ENCODE results near the gene TMEM120B.
"Not testable (repeated sequence)": the region's sequence is repeated elsewhere in the genome, so short reads cannot be mapped to it uniquely, and the experiment has no call there.

The TMEM120B gene

GRCh38 chr12:121751034-121751433 is 38.5 kb downstream of the TMEM120B start:
- no peaks in the 10 kb centered on the region for H3K9me3 Mint-ChIP-seq
- no peak overlapping the region for H3K4me3 Mint-ChIP-seq
- no peaks in the 10 kb centered on the region for H3K27me3 Mint-ChIP-seq
- H3K4me1 Mint-ChIP-seq, result peaks cover 10% of the 10 kb centered on the region
- H3K36me3 Mint-ChIP-seq, result peaks cover 3% of the 10 kb centered on the region
- H3K27ac Mint-ChIP-seq, result no peak overlapping the region

DNA sequence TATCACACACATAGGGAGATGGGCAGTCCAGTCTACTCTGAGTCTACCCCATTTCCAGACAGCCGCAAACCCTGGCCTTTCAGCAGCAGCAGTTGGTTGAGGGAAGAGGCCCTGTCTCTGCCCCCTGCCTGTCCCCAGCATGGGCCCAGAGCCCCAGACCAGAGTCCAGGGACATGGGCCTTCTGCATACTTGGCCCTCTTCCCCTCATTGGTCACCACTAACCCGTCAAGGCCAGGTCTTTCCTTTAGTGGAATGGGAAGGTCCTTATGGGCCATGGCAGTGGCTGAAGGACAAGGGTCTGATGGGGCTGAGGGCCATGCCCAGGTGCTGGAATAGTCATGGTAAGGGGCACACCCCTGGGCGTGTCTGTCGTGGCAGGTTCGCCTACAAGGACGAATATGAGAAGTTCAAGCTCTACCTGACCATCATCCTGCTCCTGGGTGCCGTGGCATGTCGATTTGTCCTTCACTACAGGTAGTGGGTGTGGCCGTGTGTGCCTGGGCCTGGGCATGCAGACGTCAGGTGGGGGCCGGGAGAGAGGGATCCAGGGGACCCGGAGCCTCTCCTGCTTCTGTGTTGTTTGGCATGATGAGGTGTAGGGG is 39.3 kb downstream of the TMEM120B start:
- H3K27ac Mint-ChIP-seq, result no peak overlapping the region
- H3K36me3 Mint-ChIP-seq, result peaks cover 3% of the 10 kb centered on the region
- H3K9me3 Mint-ChIP-seq, result no peaks in the 10 kb centered on the region
- H3K4me1 Mint-ChIP-seq, result peaks cover 18% of the 10 kb centered on the region
- no peak overlapping the region for H3K4me3 Mint-ChIP-seq
- H3K27me3 Mint-ChIP-seq, result no peaks in the 10 kb centered on the region

- H3K27ac Mint-ChIP-seq, result no peak overlapping the region
- no peaks in the 10 kb centered on the region for H3K27me3 Mint-ChIP-seq
- peaks cover 14% of the 10 kb centered on the region for H3K4me1 Mint-ChIP-seq
- no peak overlapping the region for H3K4me3 Mint-ChIP-seq
- peaks cover 2% of the 10 kb centered on the region for H3K36me3 Mint-ChIP-seq
- H3K9me3 Mint-ChIP-seq, result no peaks in the 10 kb centered on the region
Observed at GRCh38 chr12:121753844-121754264, 41.3 kb downstream of the TMEM120B start.

DNA sequence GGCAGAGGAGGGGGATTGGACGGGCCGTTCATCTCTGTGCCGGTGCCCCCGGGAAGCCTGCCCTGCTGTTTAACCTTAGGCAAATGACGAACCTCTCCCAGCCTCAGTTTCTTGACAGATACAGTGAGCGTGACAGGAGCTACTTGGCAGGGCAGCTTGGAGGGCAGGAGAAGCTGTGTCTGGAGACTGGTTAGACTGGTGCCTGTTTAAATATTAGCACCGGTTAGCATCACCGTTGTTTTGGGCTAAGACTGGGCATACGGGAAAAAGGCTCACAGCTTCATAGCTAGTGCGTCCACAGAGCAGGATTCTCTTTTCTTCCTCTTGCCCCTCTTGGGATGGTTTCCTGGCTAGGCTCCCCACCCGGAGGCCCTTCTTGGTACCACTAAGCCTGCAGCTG is 42.3 kb downstream of the TMEM120B start:
- Mint-ChIP-seq H3K27me3 (no peaks in the 10 kb centered on the region), H3K4me1 (peaks cover 9% of the 10 kb centered on the region), H3K9me3 (no peaks in the 10 kb centered on the region), H3K36me3 (peaks cover 1% of the 10 kb centered on the region), H3K4me3 (no peak overlapping the region), H3K27ac (no peak overlapping the region)

DNA sequence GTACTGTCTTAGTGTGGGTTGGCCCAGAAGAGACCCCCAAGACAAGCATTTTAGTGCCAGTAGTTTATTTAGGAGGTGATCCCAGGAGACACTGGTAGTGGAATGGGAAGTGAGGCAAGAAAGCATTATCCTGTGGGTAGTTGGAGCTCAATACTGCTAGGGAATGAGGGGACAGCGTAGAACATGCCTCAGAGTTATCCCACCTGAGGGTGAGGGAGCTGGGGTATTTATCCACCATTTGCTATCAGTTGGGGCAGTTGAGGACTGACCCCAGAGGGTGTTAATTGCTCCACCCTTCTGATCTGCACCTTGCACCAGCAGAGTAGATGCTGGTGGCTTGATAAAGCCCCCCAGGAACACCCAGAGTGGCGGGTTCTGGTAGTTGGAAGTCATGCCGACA is 43.0 kb downstream of the TMEM120B start:
- Mint-ChIP-seq H3K4me3 (no peak overlapping the region), H3K27me3 (no peaks in the 10 kb centered on the region), H3K4me1 (peaks cover 9% of the 10 kb centered on the region), H3K36me3 (peaks cover 1% of the 10 kb centered on the region), H3K27ac (no peak overlapping the region), H3K9me3 (no peaks in the 10 kb centered on the region)

DNA sequence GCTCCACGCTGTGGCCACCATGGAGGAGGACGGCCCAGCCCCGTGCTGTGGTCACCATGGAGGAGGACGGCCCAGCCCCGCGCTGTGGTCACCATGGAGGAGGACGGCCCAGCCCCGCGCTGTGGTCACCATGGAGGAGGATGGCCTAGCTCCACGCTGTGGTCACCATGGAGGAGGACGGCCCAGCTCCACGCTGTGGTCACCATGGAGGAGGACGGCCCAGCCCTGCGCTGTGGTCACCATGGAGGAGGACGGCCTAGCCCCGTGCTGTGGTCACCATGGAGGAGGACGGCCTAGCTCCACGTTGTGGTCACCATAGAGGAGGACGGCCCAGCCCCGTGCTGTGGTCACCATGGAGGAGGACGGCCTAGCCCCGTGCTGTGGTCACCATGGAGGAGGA is 46.0 kb downstream of the TMEM120B start:
- H3K27me3 Mint-ChIP-seq, H3K4me3 Mint-ChIP-seq, H3K9me3 Mint-ChIP-seq, H3K27ac Mint-ChIP-seq, H3K4me1 Mint-ChIP-seq, H3K36me3 Mint-ChIP-seq: not testable (repeated sequence)

DNA sequence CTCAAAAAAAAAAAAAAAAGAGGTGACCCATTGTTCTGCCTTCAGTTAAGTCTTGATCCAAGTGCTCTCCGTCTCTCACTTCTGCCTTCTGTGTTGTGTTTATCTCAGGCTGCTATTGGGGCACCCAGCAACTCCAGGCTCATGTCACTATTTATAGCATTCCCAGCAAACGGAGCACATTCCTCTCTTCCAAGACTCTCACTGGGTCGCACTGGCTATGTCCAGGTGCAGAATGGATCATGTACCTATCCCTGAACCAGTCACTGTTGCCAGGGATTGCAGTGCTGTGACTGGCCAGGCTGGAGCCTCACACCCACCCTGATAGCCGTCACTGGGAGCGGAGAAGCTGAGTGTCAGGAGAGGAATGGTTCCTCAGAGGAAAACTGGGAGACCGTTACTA is 49.7 kb downstream of the TMEM120B start:
- Mint-ChIP-seq H3K9me3 (no peaks in the 10 kb centered on the region), H3K27me3 (no peaks in the 10 kb centered on the region), H3K27ac (no peak overlapping the region), H3K36me3 (peaks cover 3% of the 10 kb centered on the region), H3K4me1 (no peaks in the 10 kb centered on the region), H3K4me3 (no peak overlapping the region)

- no peaks in the 10 kb centered on the region for H3K27me3 Mint-ChIP-seq
- peaks cover 3% of the 10 kb centered on the region for H3K36me3 Mint-ChIP-seq
- H3K4me1 Mint-ChIP-seq, result no peaks in the 10 kb centered on the region
- H3K4me3 Mint-ChIP-seq, result no peak overlapping the region
- no peaks in the 10 kb centered on the region for H3K9me3 Mint-ChIP-seq
- no peak overlapping the region for H3K27ac Mint-ChIP-seq
Observed at GRCh38 chr12:121764808-121765207, 52.3 kb downstream of the TMEM120B start.

DNA sequence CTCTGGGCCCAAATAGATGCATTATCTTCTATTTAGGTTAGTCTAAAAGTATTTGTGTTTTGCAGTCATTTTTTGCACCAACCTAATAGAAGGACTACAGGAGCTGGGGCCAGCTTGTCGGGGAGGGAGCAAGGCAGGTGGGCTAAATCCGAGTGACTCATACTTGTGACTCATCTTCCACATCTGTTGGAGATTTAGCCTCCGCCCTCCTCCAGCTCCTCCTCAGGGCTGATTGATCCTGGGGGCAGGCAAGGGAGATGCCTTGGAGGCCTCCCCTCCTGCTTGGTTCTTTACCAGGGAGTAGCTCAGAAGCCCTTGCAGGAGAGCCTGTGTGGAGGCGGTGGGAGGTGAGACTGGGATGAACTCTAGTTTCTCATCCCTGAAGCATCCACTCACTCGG is 53.0 kb downstream of the TMEM120B start:
- peaks cover 3% of the 10 kb centered on the region for H3K36me3 Mint-ChIP-seq
- H3K27me3 Mint-ChIP-seq, result no peaks in the 10 kb centered on the region
- no peak overlapping the region for H3K4me3 Mint-ChIP-seq
- no peak overlapping the region for H3K27ac Mint-ChIP-seq
- H3K9me3 Mint-ChIP-seq, result no peaks in the 10 kb centered on the region
- no peaks in the 10 kb centered on the region for H3K4me1 Mint-ChIP-seq

- no peak overlapping the region for H3K27ac Mint-ChIP-seq
- H3K36me3 Mint-ChIP-seq, result peaks cover 3% of the 10 kb centered on the region
- no peaks in the 10 kb centered on the region for H3K9me3 Mint-ChIP-seq
- H3K27me3 Mint-ChIP-seq, result no peaks in the 10 kb centered on the region
- no peak overlapping the region for H3K4me3 Mint-ChIP-seq
- no peaks in the 10 kb centered on the region for H3K4me1 Mint-ChIP-seq
Observed at GRCh38 chr12:121766290-121767039, 53.9 kb downstream of the TMEM120B start.

DNA sequence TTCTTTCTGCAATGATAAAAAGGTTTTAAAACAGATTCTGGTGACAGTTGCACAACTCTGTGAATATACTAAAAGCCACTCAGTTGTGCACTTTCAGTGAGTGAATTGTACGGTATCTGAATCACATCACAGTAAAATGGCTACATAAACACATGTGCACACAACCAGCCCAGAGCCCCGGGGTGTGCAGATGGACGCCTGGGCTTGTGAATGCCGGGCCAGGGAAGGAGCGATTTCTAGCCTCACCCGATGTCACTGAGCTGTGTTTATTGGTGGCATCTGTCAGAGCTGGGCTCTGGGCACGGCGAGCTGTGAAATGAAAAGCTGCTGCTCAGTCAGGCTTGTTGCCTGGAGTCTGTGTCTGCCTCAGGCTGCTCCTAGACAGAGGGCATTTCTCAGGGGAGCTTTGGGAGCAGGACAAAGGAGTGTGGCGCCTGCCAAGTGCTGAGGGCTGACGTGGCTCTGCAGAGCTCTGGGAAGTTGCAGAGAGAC is 55.0 kb downstream of the TMEM120B start:
- Mint-ChIP-seq H3K4me3 (no peak overlapping the region), H3K4me1 (no peaks in the 10 kb centered on the region), H3K27ac (no peak overlapping the region), H3K27me3 (no peaks in the 10 kb centered on the region), H3K9me3 (no peaks in the 10 kb centered on the region), H3K36me3 (no peaks in the 10 kb centered on the region)

GRCh38 chr12:121769297-121769830 is 56.8 kb downstream of the TMEM120B start:
- no peak overlapping the region for H3K27ac Mint-ChIP-seq
- peaks cover 7% of the 10 kb centered on the region for H3K4me1 Mint-ChIP-seq
- H3K9me3 Mint-ChIP-seq, result no peaks in the 10 kb centered on the region
- H3K4me3 Mint-ChIP-seq, result no peak overlapping the region
- H3K27me3 Mint-ChIP-seq, result no peaks in the 10 kb centered on the region
- H3K36me3 Mint-ChIP-seq, result no peaks in the 10 kb centered on the region

DNA sequence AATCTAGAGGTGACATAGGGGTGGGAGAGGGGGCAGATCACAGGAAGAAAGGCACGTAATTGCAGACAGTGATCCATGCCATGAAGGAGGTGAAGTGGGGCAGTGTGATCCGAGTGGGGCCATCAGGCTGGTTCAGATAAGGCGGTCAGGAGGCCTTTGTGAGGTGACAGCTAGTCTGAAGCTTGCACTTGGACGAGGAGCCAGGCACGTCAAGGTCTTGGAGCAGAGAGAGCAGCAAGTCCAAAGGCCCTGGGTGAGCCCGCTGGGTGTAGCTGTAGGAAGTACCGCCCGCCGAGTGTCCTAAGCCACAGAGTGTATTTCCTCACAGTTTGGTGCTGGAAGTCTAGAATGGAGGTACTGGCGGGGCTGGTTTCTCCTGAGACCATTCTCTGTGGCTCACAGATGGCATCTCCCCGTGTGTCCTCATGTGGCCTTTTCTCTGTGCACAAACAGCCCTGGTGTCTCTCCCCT is 57.3 kb downstream of the TMEM120B start:
- Mint-ChIP-seq H3K9me3 (no peaks in the 10 kb centered on the region), H3K36me3 (no peaks in the 10 kb centered on the region), H3K27me3 (no peaks in the 10 kb centered on the region), H3K27ac (no peak overlapping the region), H3K4me1 (peaks cover 7% of the 10 kb centered on the region), H3K4me3 (no peak overlapping the region)

DNA sequence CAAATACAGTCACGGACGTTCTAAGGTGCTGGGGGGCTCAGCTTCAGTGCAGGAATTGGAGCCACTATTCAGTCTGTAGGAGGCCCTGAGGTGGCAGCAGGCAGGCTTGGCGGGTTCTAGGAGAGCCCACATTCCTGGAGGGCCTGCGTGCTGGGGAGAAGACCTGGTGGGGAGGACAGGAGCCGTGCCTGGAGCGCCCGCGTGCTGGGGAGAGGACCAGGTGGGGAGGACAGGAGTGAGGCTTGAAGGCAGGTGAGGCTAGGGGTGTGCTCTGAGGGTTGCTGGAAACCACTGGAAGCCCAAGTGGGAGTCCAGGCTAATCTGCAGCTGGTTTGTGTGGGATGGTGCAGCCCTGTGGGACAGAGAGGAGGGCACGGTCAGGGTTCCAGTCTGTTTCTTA is 57.8 kb downstream of the TMEM120B start:
- Mint-ChIP-seq H3K36me3 (no peaks in the 10 kb centered on the region), H3K4me3 (no peak overlapping the region), H3K27me3 (no peaks in the 10 kb centered on the region), H3K9me3 (no peaks in the 10 kb centered on the region), H3K27ac (no peak overlapping the region), H3K4me1 (peaks cover 7% of the 10 kb centered on the region)

GRCh38 chr12:121770813-121771625 is 58.5 kb downstream of the TMEM120B start:
- H3K36me3 Mint-ChIP-seq, result no peaks in the 10 kb centered on the region
- no peaks in the 10 kb centered on the region for H3K9me3 Mint-ChIP-seq
- H3K27me3 Mint-ChIP-seq, result no peaks in the 10 kb centered on the region
- H3K4me1 Mint-ChIP-seq, result peaks cover 7% of the 10 kb centered on the region
- no peak overlapping the region for H3K27ac Mint-ChIP-seq
- H3K4me3 Mint-ChIP-seq, result no peak overlapping the region
